ENCODE results near the gene AKAP1.

The AKAP1 gene

DNA sequence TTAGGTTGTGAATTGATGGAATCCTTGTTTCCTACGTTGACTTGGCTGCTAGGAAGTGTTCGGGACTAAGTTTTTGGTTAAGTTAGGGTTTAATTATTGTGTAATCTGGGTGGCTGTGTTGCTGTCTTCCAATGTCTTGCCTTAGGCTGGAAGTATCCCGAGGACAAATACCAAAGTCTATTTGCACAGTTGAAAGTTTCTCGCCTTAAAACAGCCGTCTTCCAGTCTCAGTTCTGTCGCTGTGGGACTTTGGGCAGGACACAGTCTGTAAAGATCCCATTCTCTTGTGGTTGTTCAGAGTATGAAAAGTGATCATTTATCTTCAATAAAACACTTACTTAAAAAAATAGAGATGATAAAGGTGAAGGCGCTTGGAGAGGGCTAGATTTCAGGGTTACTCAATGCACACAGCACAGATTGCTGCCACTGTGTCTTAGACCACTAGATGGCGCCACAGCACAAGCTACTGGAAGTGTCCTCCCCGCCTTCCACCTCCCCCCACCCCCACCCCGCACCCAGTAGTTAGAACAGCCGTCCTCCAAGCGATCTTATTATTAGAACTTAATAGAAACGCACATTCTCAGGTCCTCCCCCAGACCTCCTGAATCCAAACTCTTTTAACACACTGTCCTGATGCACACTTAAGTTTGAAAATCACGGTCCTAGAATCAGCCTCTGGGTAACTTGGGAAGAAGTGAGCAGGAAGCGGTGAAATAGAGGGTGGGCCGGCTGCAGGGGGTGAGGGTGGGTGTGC lies 45.8 kb downstream of the AKAP1 start:
- peak; percentile 77 for DNase-seq (ENCODE audit: low spot score)

DNA sequence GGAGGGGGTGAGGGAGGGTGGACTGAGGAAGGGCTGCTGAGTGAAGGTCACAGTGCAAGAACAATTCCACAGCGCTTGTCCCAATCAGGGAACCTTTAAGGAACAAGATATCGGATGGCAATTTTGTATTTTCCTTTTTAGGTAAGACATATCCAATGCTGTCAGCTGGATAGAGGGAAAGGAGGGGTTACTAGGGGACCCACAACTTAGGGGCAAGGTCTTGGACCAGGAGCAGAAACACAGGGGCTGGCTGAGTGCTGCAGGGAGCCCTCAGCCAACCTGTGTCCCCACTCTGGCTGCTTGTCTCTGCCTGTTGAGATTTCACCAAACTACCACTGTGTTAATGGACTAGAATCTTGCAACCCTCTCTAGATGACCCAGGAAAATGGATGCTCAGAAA lies 47.6 kb downstream of the AKAP1 start:
- DNase-seq (ENCODE audit: low spot score) = no peak

DNA sequence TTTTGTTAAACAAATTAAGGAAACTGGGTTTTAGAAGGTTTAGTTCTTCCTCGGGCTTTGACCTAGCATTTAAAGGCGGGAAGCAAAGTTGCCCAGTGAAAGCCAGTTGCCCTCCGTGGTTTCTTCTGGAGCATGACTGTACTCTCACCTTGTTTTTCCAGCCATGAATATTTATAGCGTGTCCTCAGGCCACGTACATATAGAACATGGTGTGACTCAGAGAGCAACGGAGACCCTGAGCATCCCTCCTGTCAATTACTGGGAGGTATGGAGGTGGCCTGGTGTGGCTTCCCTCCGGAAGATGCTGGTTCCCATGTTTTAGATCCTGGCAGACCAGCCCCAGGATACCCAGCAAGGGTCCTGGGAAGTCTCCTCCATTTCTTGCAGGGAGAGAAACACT lies 48.4 kb downstream of the AKAP1 start:
- DNase-seq (ENCODE audit: low spot score) = no peak

DNA sequence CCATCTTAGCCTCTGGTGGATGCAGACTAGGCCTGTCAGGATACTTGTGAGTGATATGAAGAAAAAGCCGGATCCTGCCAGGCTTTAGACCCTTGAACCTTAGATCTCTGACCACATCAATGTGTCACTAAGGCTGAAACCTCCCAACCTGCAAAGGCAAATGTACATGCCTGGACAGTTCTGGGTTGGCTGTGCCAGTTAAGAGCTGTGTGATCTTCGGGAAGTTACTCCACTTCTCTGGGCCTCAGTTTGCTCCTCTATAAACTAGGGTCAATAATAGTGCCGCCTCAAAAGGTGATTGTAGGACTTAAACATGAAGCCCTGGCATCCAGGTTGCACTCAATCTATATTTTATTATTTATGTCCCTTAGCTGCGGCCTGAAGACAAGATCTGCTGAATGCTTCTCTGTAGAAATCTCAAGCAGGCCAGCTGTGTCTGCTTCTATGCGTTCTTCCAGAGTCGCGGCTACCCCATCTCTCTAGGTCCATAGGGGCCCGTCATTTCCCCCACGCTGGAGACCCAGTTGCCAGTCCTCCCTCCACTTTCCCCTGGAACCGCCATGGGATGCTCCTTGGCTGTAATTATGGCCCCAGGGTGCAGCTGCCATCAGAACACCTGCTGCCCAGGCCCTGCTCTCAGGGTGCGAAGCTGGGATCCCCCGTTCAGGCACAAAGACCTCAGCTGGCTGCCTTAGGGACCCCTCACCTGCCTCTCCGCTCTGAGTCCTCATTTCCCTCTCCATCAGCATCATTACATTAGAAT lies 50.2 kb downstream of the AKAP1 start:
- DNase-seq (ENCODE audit: low spot score) = no peak

DNA sequence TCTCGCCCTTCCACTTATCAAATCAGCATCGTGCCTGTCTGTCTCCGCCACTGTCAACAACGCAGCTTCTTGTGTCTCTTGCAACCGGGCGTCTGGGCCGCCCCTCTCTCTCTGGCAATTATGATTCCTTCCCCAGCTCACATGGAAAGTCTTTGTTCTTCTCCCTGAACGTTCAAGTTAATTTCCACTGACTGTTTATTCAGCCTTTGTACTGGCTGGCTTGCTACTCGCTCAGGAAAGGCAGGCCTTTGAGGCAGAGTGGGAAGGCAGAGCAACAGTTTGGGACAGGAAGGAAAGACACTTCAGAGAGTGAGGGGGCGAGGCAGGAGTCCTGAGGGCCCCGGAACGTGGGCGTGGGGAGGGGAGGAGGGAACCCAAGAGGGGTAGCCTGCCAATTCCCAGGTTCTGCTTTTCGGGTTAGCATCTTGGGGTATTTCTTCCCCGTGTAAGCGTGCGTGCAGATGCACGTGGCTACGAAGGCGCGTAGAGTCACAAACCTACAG lies 50.8 kb downstream of the AKAP1 start:
- DNase-seq (ENCODE audit: low spot score) = no peak

DNA sequence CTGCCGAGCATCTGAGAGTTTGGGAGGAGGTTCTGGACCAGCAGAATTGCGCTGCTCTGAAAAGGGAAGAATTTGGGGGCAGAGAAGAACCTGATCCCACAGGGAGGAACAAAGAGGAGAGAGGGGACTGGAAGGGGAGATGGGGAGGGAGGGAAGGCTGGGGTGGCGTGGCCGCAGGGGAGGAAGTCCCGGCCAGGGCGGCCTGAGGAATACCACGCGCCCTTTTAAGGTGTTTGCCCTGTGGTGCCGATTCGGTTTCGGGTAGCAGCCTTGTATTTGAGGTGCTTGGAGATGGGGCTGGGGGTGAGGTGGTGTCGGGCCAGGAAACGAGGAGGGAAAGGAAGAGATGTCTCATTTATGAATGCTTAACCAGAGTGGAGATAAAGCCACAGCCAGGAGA lies 51.3 kb downstream of the AKAP1 start:
- no peak for DNase-seq (ENCODE audit: low spot score)

DNA sequence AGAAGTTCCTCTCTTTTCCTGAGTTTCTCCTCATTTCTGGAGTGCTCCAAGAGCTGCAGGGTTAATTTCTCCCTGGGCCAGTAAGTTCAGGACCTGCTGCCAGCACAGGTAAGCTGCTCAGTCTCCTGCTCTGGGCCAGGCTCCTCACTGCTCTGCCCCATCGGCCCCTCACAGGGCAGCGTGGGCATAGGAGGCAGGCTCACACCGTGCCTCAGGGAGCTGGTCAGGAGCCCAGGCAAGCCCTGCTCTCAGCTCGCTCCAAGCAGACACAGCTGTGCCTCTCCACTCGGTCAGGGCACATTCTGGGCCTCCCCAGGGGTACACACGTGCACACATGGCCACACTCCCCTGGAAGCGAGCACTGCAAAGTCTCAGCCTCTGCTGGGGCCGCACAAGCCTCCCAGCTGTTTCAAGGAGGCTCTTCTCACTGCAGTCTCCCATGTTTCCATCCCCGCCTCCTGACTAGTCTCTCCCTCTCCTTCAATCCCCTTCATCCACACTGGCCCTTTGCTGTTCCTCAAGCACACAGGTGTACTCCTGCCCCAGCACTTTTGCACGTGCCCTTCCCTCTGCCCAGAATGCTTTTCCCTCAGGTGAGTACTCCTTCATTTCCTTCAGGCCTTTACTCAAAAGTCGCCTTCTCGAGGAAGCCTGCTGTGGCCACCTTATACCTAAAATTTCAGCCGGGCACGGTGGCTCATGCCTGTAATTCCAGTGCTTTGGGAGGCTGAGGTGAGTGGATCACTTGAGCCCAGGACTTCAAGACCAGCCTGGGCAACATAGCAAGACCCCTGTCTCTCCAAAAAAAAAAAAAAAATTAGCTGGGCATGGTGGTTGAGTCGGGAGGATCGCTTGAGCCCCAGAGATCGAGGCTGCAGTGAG lies 53.2 kb downstream of the AKAP1 start:
- no peak for DNase-seq (ENCODE audit: low spot score)

DNA sequence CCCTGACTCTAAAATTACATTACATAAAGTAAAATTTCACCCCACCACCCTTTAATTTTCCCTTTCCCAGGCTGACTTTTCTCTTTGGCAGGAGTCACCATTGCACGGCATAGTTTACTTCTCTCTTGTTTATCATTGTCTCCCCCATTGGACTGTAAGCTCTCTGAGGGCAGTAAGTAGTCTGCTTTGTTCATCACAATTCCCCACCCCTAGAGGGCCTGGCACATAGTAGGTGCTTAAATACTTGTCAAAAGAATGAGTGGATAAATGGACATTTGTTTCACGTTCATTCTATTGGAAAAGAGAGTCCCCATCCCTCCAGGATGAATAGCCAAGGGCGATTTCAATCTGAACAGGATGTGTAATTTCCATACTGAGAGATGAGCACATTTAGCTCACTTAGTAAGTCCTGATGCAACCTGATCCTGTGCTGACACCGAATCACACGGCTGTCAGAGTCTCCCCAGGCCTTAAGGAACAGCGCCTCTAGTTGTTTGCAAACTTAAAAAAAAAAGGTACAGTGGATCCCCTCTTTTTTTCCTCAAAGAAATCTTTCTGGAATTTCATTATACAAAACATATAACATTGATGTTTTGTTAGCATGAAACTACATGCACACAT lies 54.0 kb downstream of the AKAP1 start:
- DNase-seq (ENCODE audit: low spot score) = no peak

DNA sequence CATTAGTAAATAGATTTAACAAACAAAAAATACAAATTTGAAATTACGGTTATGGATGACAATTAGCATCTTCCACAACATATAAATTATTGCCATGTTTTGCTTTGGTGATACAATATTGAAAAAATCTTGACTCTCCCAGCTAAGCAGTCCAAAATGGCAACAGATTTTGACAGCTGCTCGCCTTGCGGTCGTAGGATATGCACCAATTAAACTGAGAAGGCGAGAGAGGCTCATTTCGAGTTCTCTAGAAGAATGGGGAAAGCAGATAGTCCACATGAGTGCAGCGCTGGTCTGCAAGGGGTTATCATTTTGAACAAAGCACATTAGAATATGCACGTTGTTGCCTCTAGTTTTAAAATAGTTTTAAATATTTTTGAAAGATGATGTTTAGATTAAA lies 55.3 kb downstream of the AKAP1 start:
- no peak for DNase-seq (ENCODE audit: low spot score)

DNA sequence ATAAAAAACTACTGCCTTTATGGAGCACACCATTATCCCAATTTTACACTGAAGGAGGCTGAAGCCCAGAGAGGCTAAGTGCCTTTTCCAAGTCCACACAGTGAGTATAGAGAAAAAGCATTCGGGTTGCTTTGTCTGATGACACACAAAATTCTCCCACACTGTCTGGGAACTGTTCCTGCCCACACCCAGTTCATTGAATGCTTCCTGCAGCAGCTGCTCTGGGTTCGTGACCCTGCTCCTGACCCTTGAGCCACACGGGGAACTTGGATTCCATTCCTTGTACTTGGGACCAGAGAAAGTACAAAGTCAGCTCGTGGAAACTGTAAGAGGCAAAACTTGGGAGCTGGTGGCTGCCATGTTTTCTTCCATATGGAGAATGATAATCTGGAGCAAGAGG lies 57.9 kb downstream of the AKAP1 start:
- DNase-seq (ENCODE audit: low spot score) = no peak

DNA sequence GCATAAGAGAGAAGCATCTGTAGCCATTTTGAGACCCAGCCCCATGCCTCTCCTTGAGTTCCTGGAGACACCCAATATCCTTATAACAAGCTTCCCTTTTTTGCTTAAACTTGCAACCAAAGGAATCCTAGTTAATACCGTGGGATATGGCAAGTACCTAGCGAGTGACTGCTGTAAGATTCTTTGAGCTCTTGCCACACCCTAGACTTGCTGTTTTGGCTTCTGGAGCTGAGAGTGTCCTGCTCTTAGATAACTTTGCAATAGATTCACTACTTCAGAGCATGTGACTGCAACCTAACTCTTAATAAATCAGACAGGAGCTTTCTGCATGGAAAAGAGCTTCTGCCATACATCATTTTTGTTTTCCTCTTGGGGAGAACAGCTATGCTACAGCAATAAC lies 58.3 kb downstream of the AKAP1 start:
- DNase-seq (ENCODE audit: low spot score) = no peak

DNA sequence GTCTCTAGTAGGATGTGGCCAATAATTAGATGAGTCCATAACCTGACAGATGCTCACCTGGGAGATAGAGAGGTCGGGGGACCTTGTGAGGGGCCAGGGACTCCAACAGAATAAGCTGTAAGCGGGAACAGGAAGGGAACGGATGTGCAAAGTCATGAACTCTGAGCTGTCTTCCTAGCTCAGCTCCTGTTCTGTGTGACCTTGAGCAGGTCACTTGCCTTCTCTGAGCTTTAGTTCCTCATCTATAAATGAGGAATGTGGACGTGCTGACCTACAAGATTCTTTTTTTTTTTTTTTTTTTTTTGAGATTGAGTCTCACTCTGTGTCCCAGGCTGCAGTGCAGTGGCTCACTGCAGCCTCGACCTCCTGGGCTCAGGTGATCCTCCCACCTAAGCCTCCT lies 58.9 kb downstream of the AKAP1 start:
- DNase-seq (ENCODE audit: low spot score) = no peak

DNA sequence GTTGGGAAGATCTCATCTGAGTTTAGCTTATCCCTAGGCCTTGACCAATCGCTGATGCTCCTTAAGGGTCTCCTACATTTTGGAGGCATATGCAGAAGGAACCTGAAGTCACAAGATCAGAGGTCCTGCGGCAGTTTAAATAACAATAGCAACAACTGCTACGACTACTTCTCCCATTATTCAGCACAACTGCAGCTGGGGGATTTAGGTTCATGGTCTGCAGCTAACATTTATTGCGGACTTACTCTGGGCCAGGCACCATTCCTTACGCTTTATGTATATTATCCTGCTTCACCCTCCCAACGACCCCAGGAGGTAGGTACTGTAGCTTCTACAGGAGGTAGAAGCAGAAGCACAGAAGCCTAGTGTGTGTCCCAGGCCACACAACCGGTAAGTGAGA lies 59.5 kb downstream of the AKAP1 start:
- no peak for DNase-seq (ENCODE audit: low spot score)

DNA sequence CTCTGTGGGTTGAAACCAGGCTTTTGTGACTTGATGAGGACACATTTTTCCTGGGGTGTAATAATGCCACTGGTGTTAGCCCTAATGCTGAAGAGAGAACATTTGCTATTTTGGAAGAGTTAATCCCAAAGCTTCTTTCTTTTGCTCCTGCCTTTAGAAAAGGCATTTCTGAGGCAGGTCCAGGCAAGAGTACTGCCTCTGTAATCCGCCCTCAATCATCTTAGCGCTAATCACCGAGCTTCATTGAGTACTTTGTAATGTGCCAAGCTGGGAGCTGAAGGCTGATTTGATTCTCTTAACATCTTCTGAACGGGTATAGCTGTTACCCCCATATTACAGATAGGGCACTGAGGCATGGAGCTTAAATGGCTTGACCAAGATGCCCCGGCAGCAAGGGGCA lies 60.3 kb downstream of the AKAP1 start:
- DNase-seq (ENCODE audit: low spot score) = no peak

DNA sequence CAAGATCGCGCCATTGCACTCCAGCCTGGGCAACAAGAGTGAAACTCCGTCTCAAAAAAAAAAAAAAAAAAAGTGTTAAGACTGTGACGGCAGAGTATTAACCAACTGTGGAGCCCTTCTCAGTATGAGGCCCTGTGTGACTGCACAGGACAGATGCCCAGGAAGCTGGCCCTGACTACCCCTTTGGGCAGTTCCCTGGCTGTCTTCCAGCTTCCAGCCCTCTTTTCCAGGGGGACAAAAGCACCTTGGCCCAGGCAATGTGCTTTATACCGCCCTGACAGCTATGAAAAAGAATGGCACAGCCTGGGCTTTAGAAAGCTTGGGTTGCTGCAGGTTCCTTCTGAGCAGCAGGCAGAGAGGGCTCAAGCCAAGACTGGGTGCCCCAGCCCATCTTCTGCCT lies 61.2 kb downstream of the AKAP1 start:
- DNase-seq (ENCODE audit: low spot score) = no peak

DNA sequence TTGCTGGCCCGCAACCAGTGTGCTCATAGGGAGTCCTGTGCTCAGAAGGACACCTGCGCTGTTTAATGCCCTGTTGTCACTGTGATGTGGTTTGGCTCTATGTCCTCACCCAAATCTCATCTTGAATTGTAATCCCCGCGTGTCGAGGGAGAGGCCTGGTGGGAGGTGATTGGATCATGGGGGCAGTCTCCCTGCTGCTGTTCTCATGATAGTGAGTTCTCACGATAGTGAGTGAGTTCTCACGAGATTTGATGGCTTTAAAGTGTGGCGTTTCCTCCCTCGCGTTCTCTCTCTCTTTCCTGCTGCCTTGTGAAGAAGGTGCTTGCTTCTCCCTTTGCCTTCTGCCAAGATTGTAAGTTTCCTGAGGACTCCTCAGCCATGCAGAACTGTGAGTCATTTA lies 66.8 kb downstream of the AKAP1 start:
- no peak for DNase-seq (ENCODE audit: low spot score)

DNA sequence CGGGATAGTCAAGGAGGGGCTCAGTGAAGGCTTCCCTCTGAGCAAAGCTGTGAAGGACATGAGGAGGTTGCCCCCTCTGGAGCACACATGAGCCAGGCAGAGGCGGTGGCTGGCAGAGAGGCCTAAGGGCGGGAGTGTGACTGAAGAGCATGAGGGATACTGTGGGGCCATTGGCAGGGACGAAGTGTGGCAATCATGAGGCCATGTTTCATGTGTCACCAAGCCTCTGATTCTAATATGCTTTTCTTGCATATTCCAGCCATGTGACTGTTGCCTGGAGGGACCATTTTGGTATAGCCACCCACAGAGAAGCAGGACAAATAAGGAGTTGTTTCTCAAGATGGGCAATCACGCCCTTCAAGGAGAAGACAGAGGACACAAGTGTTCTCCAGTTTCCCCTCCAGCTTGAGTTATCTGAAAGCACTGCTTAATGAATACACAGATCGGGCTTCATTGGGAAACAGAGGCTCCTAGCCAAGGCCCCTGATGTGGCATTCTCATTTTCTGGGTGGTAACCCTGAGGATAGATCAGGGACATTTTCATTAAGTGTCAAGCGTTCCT lies 68.0 kb downstream of the AKAP1 start:
- DNase-seq (ENCODE audit: low spot score) = no peak

DNA sequence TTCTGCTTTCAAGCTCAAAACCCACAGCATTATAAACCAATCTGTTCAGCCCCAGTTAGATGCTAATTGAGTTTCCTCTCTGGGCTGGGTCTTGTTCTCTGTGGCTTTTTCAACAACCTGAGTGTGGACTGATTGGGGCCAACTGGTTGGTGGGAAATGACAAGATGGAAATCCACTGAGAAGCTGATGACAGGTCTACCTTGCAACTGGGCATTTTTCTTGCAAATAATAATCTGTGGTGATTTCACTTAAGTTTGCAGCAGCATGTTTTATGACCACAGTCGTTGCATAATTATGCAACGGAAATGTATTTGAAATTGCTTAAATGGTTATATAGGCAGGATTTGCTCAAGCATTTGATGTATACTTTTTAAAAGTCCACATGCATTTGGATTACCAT lies 69.9 kb downstream of the AKAP1 start:
- DNase-seq (ENCODE audit: low spot score) = no peak

DNA sequence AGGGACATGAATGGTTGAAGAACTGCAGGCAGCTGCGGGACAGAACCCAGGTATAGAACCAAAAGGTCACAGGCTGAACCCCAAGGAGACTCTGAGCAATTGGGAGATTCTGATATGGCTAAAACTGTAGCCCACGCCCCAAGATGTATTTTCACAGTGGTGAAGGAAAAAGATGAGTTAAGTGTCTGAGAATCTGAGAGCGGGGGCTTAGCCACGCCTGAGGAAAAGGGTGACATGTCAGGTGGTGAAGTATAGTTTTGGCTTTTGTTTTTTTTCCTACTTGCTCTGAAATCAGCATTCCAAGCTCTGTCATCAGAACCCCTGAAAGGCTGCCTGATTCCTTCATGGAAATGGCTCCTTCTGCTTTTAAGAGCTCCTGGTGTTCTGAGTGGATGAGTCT lies 73.3 kb downstream of the AKAP1 start:
- no peak for DNase-seq (ENCODE audit: low spot score)

DNA sequence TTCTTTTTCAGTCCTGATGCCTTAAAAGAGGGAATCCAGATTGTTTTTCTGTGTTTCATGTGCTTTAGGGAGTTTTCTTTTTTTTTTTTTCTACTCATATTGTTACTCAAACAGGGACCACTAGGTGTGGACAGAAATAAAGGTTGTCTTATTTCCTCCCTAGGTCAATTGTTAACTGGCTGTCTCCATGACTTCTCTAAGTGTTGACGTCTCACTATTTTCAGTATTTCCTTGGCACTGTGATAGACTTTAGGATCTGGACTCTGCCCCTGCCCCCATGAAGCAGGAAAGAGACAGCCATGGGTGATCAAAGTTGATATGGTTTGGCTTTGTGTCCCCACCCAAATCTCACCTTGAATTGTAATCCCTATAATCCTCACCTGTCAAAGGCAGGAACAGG lies 73.7 kb downstream of the AKAP1 start:
- DNase-seq (ENCODE audit: low spot score) = no peak

DNA sequence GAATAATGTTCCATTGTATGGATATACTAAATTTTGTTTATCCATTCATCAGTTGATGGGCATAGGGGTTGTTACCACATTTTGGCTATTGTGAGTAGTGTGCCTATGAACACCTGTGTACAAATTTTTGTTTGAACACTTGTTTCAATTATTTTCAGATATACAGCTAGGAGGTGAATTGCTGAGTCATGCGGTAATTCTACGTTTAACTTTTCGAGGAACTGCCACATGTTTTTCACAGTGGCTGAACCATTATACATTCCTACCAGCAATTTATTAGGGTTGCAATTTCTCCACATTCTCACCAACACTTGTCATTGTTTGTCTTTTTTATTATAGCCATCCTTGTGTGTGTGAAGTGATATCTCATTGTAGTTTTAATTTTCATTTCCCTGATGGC lies 75.6 kb downstream of the AKAP1 start:
- DNase-seq (ENCODE audit: low spot score) = no peak

DNA sequence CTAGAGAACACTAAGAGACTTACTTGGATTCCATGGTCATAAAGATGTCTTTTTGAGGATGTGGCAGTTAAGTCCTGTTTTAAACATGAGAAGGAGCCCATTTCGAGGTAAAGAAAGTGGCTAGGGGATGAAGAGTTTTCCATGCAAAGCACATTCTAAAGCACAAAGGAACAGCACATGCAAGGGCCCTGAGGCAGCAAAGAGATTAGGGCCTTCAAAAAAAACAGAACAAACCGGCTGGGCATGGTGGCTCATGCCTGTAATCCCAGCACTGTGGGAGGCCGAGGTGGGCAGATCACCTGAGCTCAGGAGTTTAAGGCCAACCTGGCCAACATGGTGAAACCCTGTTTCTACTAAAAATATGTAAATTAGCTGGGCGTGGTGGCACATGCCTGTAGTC lies 79.8 kb downstream of the AKAP1 start:
- DNase-seq (ENCODE audit: low spot score) = no peak

Measured in left forelimb (tissue), 1 donor.